Sigmoid colon (tissue), 7 donors: ENCODE results near the gene CCDC146. TPM values are rescaled to one million over a fixed set of nuclear protein-coding genes. Genes with fewer than 3 reads are reported as not detected.

Experiments used
- DNase-seq: peaks from one replicate; pipeline ENCODE4 v3.0.0-alpha.2; 2019
- H3K27ac ChIP-seq, 4 donors: fragments of 200-600 bp; sonication (generic); one replicate each; pipeline ENCODE4 v1.5.1; 2016 to 2019; ENCODE audit warnings: mild to moderate bottlenecking in 1 of 4
- H3K27me3 ChIP-seq, 3 donors: fragments of 200-600 bp; sonication (generic); one replicate each; pipeline ENCODE4 v1.5.1; 2019; ENCODE audit warnings: mild to moderate bottlenecking in 1 of 3
- H3K36me3 ChIP-seq, 4 donors: fragments of 200-600 bp; sonication (generic); one replicate each; pipeline ENCODE4 v1.5.1; 2016 to 2019
- H3K4me1 ChIP-seq, 4 donors: fragments of 200-600 bp; sonication (generic); one replicate each; pipeline ENCODE4 v1.5.1; 2017 to 2019
- H3K4me3 ChIP-seq, 4 donors: fragments of 200-600 bp; sonication (generic); one replicate each; pipeline ENCODE4 v1.5.1; 2017 to 2019; ENCODE audit warnings: mild to moderate bottlenecking in 2 of 4, moderate library complexity in 1 of 4
- H3K9me3 ChIP-seq, 4 donors: fragments of 200-600 bp in 3 of 4; sonication (generic) in 3 of 4; one replicate each; pipeline versions ENCODE4 v1.5.1 to v1.6.1; 2013 to 2019
- CTCF ChIP-seq, 4 experiments: fragments of 450-650 bp in 3 of 4; fragments of 200-600 bp in 1 of 4; IDR thresholded peaks; one replicate each; pipeline ENCODE4 v1.5.1; 2016 to 2019; ENCODE audit warnings: antibody characterized with exemption in 4 of 4, mild to moderate bottlenecking in 3 of 4, moderate library complexity in 2 of 4
- EP300 ChIP-seq, 4 donors: sonication (generic); formaldehyde crosslinking; IDR thresholded peaks; one replicate each; pipeline ENCODE4 v1.6.1; 2017; ENCODE audit warnings: antibody characterized with exemption in 4 of 4
- POLR2A ChIP-seq, 2 donors: fragments of 450-650 bp; IDR thresholded peaks; one replicate each; pipeline ENCODE4 v1.6.1; 2016; ENCODE audit warnings: antibody characterized with exemption in 2 of 2, mild to moderate bottlenecking in 2 of 2, moderate library complexity in 2 of 2
- POLR2AphosphoS5 ChIP-seq, 4 donors: sonication (generic); formaldehyde crosslinking; IDR thresholded peaks; one replicate each; pipeline ENCODE4 v1.6.1; 2017; ENCODE audit warnings: antibody characterized with exemption in 4 of 4
- WGBS, 2 donors: extraction: QIAGEN DNeasy Blood & Tissue Kit; methylation state at CpG; one replicate each; pipeline ENCODE4 v1.1.7; 2013; 5-methylcytosine and 5-hydroxymethylcytosine counted together
- intact Hi-C: fragments of 100-400 bp; cut with DNase I; formaldehyde crosslinking; loops from one replicate; pipeline ENCODE4 v1.15.1; 2023
- polyA plus RNA-seq, 3 donors: library from polyadenylated mRNA; stranded (reverse); fragments of 200-250 nt; gene quantifications; one replicate each; pipeline ENCODE4 v1.2.3, GENCODE V29; 2013
- total RNA-seq, 4 donors: library from RNA; depleted of rRNA; stranded (reverse); fragments of >200 nt; gene quantifications; one replicate each; pipeline ENCODE4 v1.1.0, GENCODE V29; 2016
- donor health status: healthy with polysubstance abuse.
- donor health status: Bipolar disorder and iron deficiency.
- donor health status: healthy.

Gene CCDC146
- total and polyA plus RNA-seq, 7 donors, result 2.3 to 45.7 (median 18.4) TPM

DNA sequence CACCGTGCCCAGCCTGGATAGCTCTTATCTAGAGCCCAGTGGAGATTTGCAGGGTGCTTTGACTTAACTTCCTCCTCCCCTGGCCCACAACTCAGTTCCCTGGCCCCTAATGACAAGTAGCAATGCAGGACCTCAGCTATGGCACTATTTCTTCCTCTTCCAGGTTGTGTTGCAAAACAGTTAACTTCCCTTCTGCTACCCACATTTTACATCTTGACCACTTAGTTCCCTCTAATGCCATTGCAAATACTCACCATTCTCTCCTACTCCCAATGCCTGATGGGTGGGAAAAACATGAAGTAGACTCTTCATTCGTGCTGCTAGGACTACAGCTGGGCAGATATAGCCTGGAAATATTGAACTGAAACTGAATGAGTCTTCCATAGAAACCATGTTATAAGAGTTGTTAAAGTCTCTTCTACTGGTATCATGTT, 116.3 kb downstream of the CCDC146 start:
- TF ChIP-seq POLR2AphosphoS5 (IDR thresholded peaks at IDR 0.05) (peak in 1 of 4 donors; percentile 8), POLR2A (IDR thresholded peaks at IDR 0.05) (no peak)
- Histone ChIP-seq H3K4me1 (peaks cover 0 to 40% (median 33%) of the 10 kb centered on the region in 4 donors), H3K27me3 (no peaks in the 10 kb centered on the region), H3K9me3 (no peaks in the 10 kb centered on the region), H3K27ac (peak overlapping the region; percentile 17 to 65 (median 48)), H3K36me3 (no peaks in the 10 kb centered on the region), H3K4me3 (no peak overlapping the region)
- no peak for DNase-seq
- WGBS, 2 donors, result 81 to 98% methylated on average over 2 of the region's 2 CpGs
- intact Hi-C loops, result no loop called here

DNA sequence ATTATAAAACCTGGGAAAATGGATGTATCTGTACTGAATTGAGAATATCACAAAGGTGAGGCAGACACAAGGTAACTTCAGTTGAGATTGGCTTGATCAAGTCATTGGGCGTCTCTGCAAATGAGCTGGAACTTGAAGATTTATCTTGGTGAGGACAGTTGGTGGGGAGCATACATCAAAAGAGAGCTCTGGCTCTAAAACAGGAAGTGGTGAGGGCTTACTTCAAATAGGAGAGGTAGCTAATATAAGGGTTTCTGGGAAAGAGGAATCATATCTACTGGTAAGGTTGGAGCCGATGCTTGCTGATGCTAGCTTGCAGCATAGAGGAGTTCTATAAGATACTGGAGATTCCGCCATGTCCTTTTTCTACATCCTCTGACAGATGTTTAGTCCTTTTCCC, 117.1 kb downstream of the CCDC146 start:
- H3K4me3 ChIP-seq, result no peak overlapping the region
- H3K27ac ChIP-seq, result peak overlapping the region in 3 of 4 donors; percentile 12 to 65 (median 52)
- no peaks in the 10 kb centered on the region for H3K36me3 ChIP-seq
- no peaks in the 10 kb centered on the region for H3K27me3 ChIP-seq
- intact Hi-C loops, result no loop called here
- WGBS, 2 donors, result 86 to 90% methylated on average over 3 of the region's 3 CpGs
- DNase-seq, result no peak
- no peak for TF ChIP-seq CTCF (IDR thresholded peaks at IDR 0.05)
- TF ChIP-seq EP300 (IDR thresholded peaks at IDR 0.05), result no peak
- no peaks in the 10 kb centered on the region for H3K9me3 ChIP-seq
- peaks cover 0 to 47% (median 36%) of the 10 kb centered on the region in 4 donors for H3K4me1 ChIP-seq

DNA sequence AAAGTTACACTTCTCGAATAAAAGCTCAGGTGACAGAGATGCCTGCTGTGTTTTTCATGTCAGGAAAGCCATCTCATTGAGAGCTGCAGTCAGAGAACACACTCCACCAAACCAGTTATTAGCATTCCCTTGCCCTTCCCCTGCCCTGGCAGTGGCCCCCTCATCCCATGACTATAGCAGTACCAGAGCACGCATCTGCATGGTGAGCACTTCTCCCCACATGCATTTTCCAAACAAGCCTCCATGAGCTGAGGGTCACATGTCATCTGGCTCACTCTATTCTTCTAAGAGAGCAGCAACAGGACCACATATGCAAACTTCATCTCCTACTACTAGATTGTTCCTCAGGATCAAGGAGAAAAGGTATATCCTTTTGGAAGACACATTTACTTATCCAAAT, 119.7 kb downstream of the CCDC146 start:
- H3K36me3 ChIP-seq, result no peaks in the 10 kb centered on the region
- intact Hi-C loops, result loop anchor here (5.0 kb wide), 1 partner anchor 85 kb away; no protein-coding TSS in a partner anchor
- WGBS, 2 donors, result 92 to 94% methylated on average over 2 of the region's 2 CpGs
- no peaks in the 10 kb centered on the region for H3K27me3 ChIP-seq
- peak overlapping the region in 1 of 4 donors; percentile 6 for H3K4me3 ChIP-seq
- DNase-seq, result no peak
- TF ChIP-seq POLR2AphosphoS5 (IDR thresholded peaks at IDR 0.05) (peak in 1 of 4 donors; percentile 38), POLR2A (IDR thresholded peaks at IDR 0.05) (no peak), EP300 (IDR thresholded peaks at IDR 0.05) (no peak), CTCF (IDR thresholded peaks at IDR 0.05) (no peak)
- H3K4me1 ChIP-seq, result peaks cover 0 to 72% (median 58%) of the 10 kb centered on the region in 4 donors
- peak overlapping the region; percentile 73 to 85 (median 77) for H3K27ac ChIP-seq
- no peaks in the 10 kb centered on the region for H3K9me3 ChIP-seq

DNA sequence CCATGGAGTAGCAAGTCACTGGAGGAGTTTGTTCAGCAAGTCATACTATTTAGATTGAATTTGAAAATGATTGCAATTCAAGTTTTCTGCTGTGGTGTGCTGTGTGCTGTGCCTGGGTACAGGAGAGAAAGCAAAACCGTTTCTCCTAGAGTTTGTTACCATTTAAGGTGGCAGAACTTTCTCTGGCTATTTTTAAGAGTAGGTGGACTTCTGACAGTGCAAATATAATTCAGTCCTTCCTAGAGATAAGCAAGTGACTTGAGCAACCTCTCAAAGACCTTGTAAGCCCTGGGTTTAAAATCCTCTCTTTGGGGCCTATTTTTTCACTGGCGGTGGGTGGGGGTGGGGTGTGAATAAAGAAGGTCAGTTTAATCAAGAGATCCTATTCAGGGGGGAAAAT, 120.1 kb downstream of the CCDC146 start:
- no peak for TF ChIP-seq CTCF (IDR thresholded peaks at IDR 0.05)
- TF ChIP-seq EP300 (IDR thresholded peaks at IDR 0.05), result no peak
- no peak for TF ChIP-seq POLR2AphosphoS5 (IDR thresholded peaks at IDR 0.05)
- TF ChIP-seq POLR2A (IDR thresholded peaks at IDR 0.05), result no peak
- no peak for DNase-seq
- Histone ChIP-seq H3K9me3 (no peaks in the 10 kb centered on the region), H3K27me3 (no peaks in the 10 kb centered on the region), H3K36me3 (no peaks in the 10 kb centered on the region), H3K27ac (peak overlapping the region; percentile 73 to 85 (median 77)), H3K4me3 (peak overlapping the region in 3 of 4 donors; percentile 1 to 22 (median 6)), H3K4me1 (peaks cover 0 to 69% (median 58%) of the 10 kb centered on the region in 4 donors)
- WGBS, 2 donors, result 54 to 78% methylated on average over 2 of the region's 2 CpGs
- intact Hi-C loops, result loop anchor here (5.0 kb wide), 1 partner anchor 85 kb away; no protein-coding TSS in a partner anchor

GRCh38 chr7:77244222-77244934, 122.0 kb downstream of the CCDC146 start:
- no peak overlapping the region for H3K4me3 ChIP-seq
- 74 to 89% methylated on average over 6 of the region's 6 CpGs for WGBS, 2 donors
- intact Hi-C loops, result loop anchor here (5.0 kb wide), 1 partner anchor 83 kb away; no protein-coding TSS in a partner anchor
- no peaks in the 10 kb centered on the region for H3K36me3 ChIP-seq
- no peak for DNase-seq
- peak overlapping the region; percentile 73 to 85 (median 77) for H3K27ac ChIP-seq
- peaks cover 0 to 56% (median 49%) of the 10 kb centered on the region in 4 donors for H3K4me1 ChIP-seq
- H3K27me3 ChIP-seq, result no peaks in the 10 kb centered on the region
- H3K9me3 ChIP-seq, result no peaks in the 10 kb centered on the region
- TF ChIP-seq POLR2A (IDR thresholded peaks at IDR 0.05), result no peak
- no peak for TF ChIP-seq EP300 (IDR thresholded peaks at IDR 0.05)
- no peak for TF ChIP-seq POLR2AphosphoS5 (IDR thresholded peaks at IDR 0.05)
- no peak for TF ChIP-seq CTCF (IDR thresholded peaks at IDR 0.05)
